GM12878 (cell line): ENCODE data around the gene CPSF4L. TPM values are rescaled to one million over a fixed set of nuclear protein-coding genes. Genes with fewer than 3 reads are reported as not detected.

Experiments used
- BCL11A ChIP-seq: IDR thresholded peaks from 2 replicates; pipeline ENCODE4 v1.6.1; 2011; ENCODE audit warnings: low read depth, low read length
- CBFB ChIP-seq: IDR thresholded peaks from 2 replicates; pipeline ENCODE4 v1.6.1; 2016; ENCODE audit warnings: antibody characterized with exemption, low read depth
- CHD2 ChIP-seq: IDR thresholded peaks from 2 replicates; pipeline ENCODE4 v1.6.1; 2011; ENCODE audit warnings: low read depth, low read length, improper control_type of control experiment, borderline replicate concordance
- CREB1 ChIP-seq: IDR thresholded peaks from 2 replicates; pipeline ENCODE4 v1.6.1; 2012; ENCODE audit warnings: low read depth, mild to moderate bottlenecking, inconsistent platforms
- ESRRA ChIP-seq: IDR thresholded peaks from 2 replicates; pipeline ENCODE4 v1.6.1; 2012; ENCODE audit warnings: mild to moderate bottlenecking, low read length, improper control_type of control experiment
- FOXM1 ChIP-seq: IDR thresholded peaks from 2 replicates; pipeline ENCODE4 v1.6.1; 2012; ENCODE audit warnings: low read depth, mild to moderate bottlenecking, inconsistent platforms, low read length, moderate library complexity
- IKZF1 ChIP-seq: fragments of 450-650 bp; conservative IDR thresholded peaks from 2 replicates; pipeline ENCODE4 v1.6.1; 2017; ENCODE audit warnings: antibody characterized with exemption, mild to moderate bottlenecking
- IKZF2 ChIP-seq, 2 experiments: fragments of 450-650 bp; IDR thresholded peaks; 2 replicates each; pipeline ENCODE4 v1.6.1; 2017; ENCODE audit warnings: mild to moderate bottlenecking in 2 of 2, moderate library complexity in 2 of 2
- MXI1 ChIP-seq: fragments of 150-350 bp; IDR thresholded peaks from 2 replicates; pipeline ENCODE4 v1.6.1; 2011; ENCODE audit warnings: low read depth, mild to moderate bottlenecking, inconsistent platforms, low read length, improper control_type of control experiment
- MYC ChIP-seq: IDR thresholded peaks from 2 replicates; pipeline ENCODE4 v1.6.1; 2011; ENCODE audit warnings: mild to moderate bottlenecking, low read length, moderate library complexity, inconsistent platforms; ENCODE audit not compliant: insufficient read depth, insufficient replicate concordance, insufficient read length, severe bottlenecking
- NFIC ChIP-seq: IDR thresholded peaks from 2 replicates; pipeline ENCODE4 v1.6.1; 2012; ENCODE audit warnings: low read depth, mild to moderate bottlenecking, inconsistent platforms, low read length, moderate library complexity
- NFYB ChIP-seq: IDR thresholded peaks from 2 replicates; pipeline ENCODE4 v1.6.1; 2011; ENCODE audit warnings: low read depth, mild to moderate bottlenecking, low read length, improper control_type of control experiment, moderate library complexity; ENCODE audit not compliant: insufficient read depth
- NR2F1 ChIP-seq: fragments of 450-650 bp; conservative IDR thresholded peaks from 2 replicates; pipeline ENCODE4 v1.6.1; 2017; ENCODE audit warnings: mild to moderate bottlenecking
- RAD51 ChIP-seq: fragments of 450-650 bp; IDR thresholded peaks from 2 replicates; pipeline ENCODE4 v1.6.1; 2016; ENCODE audit warnings: moderate library complexity, mild to moderate bottlenecking, inconsistent platforms
- RUNX3 ChIP-seq: IDR thresholded peaks from 2 replicates; pipeline ENCODE4 v1.6.1; 2012; ENCODE audit warnings: low read length, inconsistent platforms
- TAF1 ChIP-seq: IDR thresholded peaks from 2 replicates; pipeline ENCODE4 v1.6.1; 2011; ENCODE audit warnings: mild to moderate bottlenecking, low read depth, low read length, borderline replicate concordance
- TARDBP ChIP-seq: IDR thresholded peaks from 2 replicates; pipeline ENCODE4 v1.6.1; 2016; ENCODE audit warnings: borderline replicate concordance
- TCF3 ChIP-seq: IDR thresholded peaks from 2 replicates; pipeline ENCODE4 v1.6.1; 2012; ENCODE audit warnings: low read depth, mild to moderate bottlenecking, low read length, borderline replicate concordance; ENCODE audit not compliant: insufficient read depth
- polyA plus RNA-seq, 11 experiments: library from polyadenylated mRNA; depleted of rRNA in 4 of 11; unstranded in 6 of 11; stranded (reverse) in 5 of 11; fragments of >200 nt; fragmentation: Nextera tagmentation in 4 of 11; fragmentation: Illumina TruSeq in 1 of 11; extraction: Ambion mirVana in 4 of 11; extraction: Trizol in 1 of 11; gene quantifications; 1 replicate in 1 of 11; 2 replicates in 10 of 11; pipeline versions ENCODE4 v1.2.1 to v1.2.3, GENCODE V29; 2011 to 2016; ENCODE audit warnings: inconsistent platforms in 2 of 11, missing spikeins in 2 of 11, low read depth in 1 of 11
- total RNA-seq, 4 experiments: library from RNA; depleted of rRNA in 3 of 4; stranded (reverse); fragments of >200 nt in 3 of 4; fragmentation: Illumina TruSeq in 1 of 4; extraction: Trizol in 1 of 4; gene quantifications; 2 replicates each; pipeline versions ENCODE4 v1.2.1 to v1.2.3, GENCODE V29; 2013 to 2021
- TF ChIP-seq, protein P1 (sequence below): IDR thresholded peaks from 2 replicates; pipeline ENCODE4 v1.6.1; 2012; ENCODE audit warnings: improper control_type of control experiment, low read depth, low read length; ENCODE audit not compliant: insufficient replicate concordance
- TF ChIP-seq, protein P2 (sequence below): IDR thresholded peaks from 2 replicates; pipeline ENCODE4 v1.6.1; 2012; ENCODE audit warnings: mild to moderate bottlenecking, low read depth, low read length
- TF ChIP-seq, protein P3 (sequence below): fragments of 450-650 bp; IDR thresholded peaks from 2 replicates; pipeline ENCODE4 v1.6.1; 2017; ENCODE audit warnings: antibody characterized with exemption, mild to moderate bottlenecking, moderate library complexity

The CPSF4L gene
- total and polyA plus RNA-seq, 10 of the 15 experiments (the other 5 are each of a cell fraction or from before 2014, with no cell fraction given) = not detected

DNA sequence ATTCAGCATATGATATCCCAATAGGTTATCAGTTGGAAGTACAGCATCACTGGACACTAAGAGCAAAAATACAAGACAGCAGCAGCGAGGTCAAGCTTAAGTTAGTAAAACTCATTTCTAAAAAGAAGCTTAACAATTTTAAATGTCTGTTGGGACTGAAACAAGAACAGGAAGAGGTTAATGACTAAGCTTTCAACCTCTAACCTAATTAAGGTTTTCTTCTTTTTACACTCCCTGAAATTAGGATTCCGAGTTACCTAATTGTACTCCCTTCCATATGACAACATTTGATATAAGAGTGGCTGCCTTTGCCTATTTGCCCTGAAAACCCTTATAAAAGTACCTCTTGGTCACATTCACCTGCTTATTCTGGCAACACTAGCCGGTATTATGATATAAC, 34.3 kb downstream of the CPSF4L start (continued):
- TF ChIP-seq, protein P1, sequence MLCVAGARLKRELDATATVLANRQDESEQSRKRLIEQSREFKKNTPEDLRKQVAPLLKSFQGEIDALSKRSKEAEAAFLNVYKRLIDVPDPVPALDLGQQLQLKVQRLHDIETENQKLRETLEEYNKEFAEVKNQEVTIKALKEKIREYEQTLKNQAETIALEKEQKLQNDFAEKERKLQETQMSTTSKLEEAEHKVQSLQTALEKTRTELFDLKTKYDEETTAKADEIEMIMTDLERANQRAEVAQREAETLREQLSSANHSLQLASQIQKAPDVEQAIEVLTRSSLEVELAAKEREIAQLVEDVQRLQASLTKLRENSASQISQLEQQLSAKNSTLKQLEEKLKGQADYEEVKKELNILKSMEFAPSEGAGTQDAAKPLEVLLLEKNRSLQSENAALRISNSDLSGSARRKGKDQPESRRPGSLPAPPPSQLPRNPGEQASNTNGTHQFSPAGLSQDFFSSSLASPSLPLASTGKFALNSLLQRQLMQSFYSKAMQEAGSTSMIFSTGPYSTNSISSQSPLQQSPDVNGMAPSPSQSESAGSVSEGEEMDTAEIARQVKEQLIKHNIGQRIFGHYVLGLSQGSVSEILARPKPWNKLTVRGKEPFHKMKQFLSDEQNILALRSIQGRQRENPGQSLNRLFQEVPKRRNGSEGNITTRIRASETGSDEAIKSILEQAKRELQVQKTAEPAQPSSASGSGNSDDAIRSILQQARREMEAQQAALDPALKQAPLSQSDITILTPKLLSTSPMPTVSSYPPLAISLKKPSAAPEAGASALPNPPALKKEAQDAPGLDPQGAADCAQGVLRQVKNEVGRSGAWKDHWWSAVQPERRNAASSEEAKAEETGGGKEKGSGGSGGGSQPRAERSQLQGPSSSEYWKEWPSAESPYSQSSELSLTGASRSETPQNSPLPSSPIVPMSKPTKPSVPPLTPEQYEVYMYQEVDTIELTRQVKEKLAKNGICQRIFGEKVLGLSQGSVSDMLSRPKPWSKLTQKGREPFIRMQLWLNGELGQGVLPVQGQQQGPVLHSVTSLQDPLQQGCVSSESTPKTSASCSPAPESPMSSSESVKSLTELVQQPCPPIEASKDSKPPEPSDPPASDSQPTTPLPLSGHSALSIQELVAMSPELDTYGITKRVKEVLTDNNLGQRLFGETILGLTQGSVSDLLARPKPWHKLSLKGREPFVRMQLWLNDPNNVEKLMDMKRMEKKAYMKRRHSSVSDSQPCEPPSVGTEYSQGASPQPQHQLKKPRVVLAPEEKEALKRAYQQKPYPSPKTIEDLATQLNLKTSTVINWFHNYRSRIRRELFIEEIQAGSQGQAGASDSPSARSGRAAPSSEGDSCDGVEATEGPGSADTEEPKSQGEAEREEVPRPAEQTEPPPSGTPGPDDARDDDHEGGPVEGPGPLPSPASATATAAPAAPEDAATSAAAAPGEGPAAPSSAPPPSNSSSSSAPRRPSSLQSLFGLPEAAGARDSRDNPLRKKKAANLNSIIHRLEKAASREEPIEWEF = no peak
- TF ChIP-seq IKZF2 (IDR thresholded peaks at IDR 0.05) = peak; percentile 47; a peak in 2 of 4 replicates
- no peak for TF ChIP-seq RAD51
- TF ChIP-seq CBFB = no peak
- no peak for TF ChIP-seq MXI1
- 0 out of 2 replicates have a peak, but pooled peaks have one; percentile 45 for TF ChIP-seq FOXM1
- TF ChIP-seq ESRRA = no peak
- TF ChIP-seq NR2F1 = peak; percentile 44
- TF ChIP-seq CREB1 = 0 out of 2 replicates have a peak, but pooled peaks have one; percentile 11
- TF ChIP-seq NFIC = peak; percentile 69
- TF ChIP-seq MYC = no peak
- no peak for TF ChIP-seq NFYB
- TF ChIP-seq, protein P2, sequence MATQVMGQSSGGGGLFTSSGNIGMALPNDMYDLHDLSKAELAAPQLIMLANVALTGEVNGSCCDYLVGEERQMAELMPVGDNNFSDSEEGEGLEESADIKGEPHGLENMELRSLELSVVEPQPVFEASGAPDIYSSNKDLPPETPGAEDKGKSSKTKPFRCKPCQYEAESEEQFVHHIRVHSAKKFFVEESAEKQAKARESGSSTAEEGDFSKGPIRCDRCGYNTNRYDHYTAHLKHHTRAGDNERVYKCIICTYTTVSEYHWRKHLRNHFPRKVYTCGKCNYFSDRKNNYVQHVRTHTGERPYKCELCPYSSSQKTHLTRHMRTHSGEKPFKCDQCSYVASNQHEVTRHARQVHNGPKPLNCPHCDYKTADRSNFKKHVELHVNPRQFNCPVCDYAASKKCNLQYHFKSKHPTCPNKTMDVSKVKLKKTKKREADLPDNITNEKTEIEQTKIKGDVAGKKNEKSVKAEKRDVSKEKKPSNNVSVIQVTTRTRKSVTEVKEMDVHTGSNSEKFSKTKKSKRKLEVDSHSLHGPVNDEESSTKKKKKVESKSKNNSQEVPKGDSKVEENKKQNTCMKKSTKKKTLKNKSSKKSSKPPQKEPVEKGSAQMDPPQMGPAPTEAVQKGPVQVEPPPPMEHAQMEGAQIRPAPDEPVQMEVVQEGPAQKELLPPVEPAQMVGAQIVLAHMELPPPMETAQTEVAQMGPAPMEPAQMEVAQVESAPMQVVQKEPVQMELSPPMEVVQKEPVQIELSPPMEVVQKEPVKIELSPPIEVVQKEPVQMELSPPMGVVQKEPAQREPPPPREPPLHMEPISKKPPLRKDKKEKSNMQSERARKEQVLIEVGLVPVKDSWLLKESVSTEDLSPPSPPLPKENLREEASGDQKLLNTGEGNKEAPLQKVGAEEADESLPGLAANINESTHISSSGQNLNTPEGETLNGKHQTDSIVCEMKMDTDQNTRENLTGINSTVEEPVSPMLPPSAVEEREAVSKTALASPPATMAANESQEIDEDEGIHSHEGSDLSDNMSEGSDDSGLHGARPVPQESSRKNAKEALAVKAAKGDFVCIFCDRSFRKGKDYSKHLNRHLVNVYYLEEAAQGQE = no peak
- TF ChIP-seq, protein P3, sequence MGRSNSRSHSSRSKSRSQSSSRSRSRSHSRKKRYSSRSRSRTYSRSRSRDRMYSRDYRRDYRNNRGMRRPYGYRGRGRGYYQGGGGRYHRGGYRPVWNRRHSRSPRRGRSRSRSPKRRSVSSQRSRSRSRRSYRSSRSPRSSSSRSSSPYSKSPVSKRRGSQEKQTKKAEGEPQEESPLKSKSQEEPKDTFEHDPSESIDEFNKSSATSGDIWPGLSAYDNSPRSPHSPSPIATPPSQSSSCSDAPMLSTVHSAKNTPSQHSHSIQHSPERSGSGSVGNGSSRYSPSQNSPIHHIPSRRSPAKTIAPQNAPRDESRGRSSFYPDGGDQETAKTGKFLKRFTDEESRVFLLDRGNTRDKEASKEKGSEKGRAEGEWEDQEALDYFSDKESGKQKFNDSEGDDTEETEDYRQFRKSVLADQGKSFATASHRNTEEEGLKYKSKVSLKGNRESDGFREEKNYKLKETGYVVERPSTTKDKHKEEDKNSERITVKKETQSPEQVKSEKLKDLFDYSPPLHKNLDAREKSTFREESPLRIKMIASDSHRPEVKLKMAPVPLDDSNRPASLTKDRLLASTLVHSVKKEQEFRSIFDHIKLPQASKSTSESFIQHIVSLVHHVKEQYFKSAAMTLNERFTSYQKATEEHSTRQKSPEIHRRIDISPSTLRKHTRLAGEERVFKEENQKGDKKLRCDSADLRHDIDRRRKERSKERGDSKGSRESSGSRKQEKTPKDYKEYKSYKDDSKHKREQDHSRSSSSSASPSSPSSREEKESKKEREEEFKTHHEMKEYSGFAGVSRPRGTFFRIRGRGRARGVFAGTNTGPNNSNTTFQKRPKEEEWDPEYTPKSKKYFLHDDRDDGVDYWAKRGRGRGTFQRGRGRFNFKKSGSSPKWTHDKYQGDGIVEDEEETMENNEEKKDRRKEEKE = no peak
- peak; percentile 71 for TF ChIP-seq BCL11A
- TF ChIP-seq TAF1 = no peak
- peak; percentile 75 for TF ChIP-seq RUNX3
- TF ChIP-seq IKZF1 = peak; percentile 42; the same call in 1 of the 2 replicates
- no peak for TF ChIP-seq CHD2
- no peak for TF ChIP-seq TARDBP
- TF ChIP-seq TCF3 = no peak
